NCI-H446 treated with DMSO at 0.1 percent for 48 hours (cell line): ENCODE data around the gene ATRAID.
"Not testable (repeated sequence)": the region's sequence is repeated elsewhere in the genome, so short reads cannot be mapped to it uniquely, and the experiment has no call there.

ENCODE experiments used
- DNase-seq: peaks from one replicate; lab custom pipeline; 2025; lab: John Stamatoyannopoulos, UW

ATRAID gene, protein sequence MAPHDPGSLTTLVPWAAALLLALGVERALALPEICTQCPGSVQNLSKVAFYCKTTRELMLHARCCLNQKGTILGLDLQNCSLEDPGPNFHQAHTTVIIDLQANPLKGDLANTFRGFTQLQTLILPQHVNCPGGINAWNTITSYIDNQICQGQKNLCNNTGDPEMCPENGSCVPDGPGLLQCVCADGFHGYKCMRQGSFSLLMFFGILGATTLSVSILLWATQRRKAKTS

DNA sequence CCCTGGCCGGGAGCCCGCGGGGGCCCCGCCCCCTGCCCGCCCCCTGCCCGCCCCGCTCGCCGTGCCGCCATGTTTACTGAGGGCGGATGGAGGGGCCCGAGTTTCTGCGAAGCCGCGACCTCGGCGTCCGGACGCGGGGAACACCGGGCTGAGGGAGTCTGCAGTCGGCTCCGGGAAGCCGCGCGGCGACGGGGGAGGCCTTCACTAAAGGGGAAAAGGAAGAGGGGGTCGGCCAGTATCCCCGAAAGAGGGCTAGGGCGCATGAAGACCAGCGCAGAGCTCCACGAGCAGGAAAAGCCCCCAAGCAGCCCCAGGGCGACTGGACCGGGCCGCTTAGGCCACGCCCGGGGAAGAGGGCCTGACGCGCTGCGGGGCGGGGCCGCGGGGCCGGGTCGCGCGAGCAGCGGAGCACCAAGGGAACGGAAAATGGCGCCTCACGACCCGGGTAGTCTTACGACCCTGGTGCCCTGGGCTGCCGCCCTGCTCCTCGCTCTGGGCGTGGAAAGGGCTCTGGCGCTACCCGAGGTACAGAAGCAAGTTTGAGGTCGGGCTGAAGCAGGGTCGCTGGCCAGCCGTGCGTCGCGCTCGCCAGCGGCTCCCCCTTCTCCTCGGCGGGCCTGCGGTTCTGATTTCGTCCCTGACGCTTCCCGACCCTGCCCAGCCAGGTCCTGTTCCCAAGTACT lies at the start of gene ATRAID, which contains the start of gene SLC5A6:
Gene ATRAID, plus strand, starts transcription at position 99 of the 683 bp plus-strand sequence. Its CDS starts 328 bp downstream, at position 427.
Gene SLC5A6, minus strand, starts transcription at position 326 of the 683 bp plus-strand sequence. CDS start 4,618 bp downstream, outside the sequence.
- DNase-seq = peak; percentile 72

DNA sequence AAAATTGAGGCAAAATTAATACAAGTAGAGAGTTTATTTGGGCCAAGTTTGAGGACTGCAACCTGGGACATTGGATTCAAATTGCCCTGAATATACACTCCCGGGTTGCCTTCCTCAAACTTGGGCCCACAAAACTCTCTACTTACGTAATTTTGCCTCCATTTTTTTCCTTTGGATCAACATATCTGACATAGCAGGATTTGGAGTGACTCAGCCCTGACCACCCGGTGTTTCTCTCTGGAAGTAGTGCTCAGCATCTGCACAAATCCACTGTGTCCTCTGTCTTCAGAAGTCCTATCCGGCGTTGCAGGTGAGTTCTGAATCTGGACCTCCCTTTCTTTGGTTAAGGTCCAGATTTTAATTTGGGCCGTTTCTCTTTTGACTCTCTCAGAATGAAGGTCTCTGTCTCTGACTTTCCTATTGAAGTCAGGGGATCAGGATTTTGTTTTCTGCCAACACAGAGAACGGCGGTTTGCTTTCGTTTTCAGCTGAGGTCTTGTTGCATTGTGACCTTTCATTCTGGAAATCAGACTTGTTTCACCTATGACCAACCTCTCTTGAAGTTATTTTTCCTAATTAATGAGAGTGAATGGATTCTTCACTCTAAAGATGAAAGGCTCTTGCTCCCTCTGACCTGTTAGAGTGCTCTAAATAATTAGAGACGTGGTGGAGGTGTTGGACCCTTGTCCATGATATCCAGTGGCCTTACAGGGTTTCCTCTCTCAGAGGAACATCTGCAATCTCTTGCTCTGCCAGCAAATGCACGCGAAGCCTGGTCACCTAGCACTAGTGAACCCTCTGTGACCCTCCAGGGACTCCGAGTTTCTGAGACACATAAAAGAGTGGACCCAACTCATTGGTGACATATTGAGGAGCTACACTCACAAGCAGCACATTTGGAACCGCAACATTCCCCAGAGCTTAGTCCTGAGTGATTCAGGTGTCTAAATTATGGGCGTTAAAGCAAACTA lies 49.4 kb upstream of the ATRAID start:
- no peak for DNase-seq

DNA sequence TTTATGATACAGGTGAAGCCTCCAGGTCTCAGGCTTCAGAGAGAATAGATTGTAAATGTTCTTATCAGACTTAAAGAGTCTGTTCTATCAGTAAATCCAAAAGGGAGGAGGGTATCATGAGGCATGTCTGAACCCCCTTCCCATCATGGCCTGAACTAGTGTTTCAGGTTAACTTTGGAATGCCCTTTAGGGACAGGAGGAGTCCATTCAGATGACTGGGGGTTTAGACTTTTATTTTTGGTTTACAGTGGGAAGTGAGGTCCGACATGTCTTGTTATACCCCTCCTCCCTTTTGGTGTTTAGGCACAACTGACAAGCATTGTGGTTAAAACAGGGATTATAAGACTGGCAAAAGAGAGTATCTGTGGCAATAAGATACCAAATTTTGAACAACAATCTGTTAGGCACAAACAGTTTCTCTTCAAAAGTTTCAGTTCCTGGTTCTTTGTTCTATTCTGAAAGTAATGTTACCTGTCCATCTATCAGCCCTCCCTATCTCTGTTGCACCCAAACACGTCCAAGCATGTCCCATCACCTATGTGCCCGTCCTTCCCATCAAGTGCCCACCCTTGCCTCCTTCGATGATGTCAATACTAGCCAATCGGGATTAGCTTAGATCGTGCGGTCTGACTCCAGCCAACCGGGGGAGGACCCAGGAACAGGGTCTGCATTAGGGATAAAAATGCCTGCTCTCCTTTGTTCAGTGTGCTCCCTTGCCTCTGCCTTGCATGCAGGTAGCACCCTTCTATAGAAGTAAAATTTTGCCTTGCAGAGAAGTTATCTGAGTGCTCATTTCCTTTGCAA lies 46.7 kb upstream of the ATRAID start:
- DNase-seq = no peak

DNA sequence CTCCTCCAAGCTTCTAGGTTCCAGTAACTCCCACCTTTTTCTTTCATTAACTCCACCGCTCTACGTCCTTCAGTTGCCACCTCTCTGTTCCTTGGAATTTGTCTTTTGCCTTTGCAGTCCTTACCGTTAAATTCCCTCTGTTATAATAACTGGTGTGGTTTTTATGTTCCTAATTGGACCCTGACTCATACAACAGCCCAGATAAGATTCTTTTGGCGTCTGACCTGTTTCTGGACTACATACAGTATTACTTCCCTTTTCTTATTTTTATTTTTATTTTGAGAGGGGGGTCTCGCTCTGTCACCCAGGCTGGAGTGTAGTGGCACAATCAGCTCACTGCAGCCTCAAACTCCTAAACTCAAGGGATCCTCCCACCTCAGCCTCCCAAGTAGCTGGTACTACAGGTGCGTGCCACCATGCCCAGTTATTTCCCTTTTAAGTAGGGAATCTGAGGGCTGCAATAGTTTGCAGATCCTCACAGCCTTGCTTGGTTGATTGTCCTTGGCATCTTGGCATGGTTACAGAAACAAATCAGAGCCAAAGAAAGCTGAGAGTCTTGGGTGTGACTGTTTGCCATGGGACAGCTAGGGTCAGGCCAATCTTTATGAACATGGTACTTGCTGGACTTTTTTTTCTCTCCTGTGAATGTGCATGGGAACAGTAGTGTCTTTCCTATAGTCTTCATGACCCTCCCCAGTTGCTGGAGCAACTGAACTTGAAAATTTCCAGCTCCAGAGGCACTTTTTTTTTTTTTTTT lies 41.1 kb upstream of the ATRAID start:
- DNase-seq = no peak

DNA sequence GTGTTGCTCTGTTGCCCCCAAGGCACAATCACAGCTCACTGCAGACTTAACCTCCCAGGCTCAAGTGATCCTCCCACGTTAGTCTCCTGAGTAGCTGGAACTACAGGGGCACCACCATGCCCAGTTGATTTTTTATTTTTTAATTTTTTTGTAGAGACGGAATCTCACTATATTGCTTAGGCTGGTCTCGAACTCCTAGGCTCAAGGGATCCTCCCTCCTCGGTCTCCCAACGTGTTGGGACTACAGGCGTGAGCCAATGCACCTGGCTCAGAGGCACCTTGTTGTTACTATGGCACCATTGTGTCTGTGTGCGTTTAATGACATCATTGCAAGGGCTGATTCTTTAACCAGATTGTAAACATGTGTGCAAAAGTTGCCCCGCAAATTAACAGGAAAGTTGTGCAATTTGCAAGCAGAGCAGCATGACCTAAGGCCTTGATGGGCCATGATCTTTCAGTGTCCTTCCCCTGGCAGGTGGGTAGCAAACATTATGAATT lies 40.4 kb upstream of the ATRAID start:
- no peak for DNase-seq

DNA sequence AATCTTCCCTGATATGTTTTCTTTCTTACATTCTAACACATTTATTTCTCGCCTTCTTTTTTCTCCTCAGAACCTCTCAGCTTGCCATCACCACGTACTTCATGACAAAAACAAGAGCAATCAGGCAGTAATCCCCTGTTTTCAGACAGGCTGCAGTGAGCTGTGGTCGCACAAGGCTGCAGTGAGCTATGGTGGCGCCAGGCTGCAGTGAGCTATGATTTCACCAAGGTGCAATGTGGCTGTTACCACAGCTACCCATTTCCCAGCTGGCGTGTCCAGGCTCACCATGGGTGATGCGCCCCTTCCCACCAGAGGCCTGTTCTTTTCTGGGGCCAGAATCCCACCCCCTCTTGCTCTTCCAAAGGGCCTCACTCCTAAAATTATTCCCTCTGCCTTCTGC lies 37.2 kb upstream of the ATRAID start:
- no peak for DNase-seq

DNA sequence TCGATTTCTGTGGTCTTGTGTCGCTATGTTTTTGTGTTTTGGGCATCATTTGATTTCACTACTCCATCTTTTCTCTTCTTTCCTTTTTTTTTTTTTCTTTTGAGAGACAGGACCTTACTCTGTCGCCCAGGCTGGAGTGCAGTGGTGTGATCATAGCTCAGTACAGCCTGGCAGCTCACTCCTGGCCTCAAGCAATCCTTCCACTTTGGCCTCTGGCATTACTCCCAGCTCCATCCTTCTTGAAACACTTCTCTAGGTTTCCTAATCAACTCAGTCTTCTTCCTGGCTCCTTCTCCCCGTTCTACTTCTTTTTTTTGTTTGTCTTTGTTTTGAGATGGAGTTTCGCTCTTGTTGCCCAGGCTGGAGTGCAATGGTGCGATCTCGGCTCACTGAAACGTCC lies 36.5 kb upstream of the ATRAID start:
- no peak for DNase-seq

DNA sequence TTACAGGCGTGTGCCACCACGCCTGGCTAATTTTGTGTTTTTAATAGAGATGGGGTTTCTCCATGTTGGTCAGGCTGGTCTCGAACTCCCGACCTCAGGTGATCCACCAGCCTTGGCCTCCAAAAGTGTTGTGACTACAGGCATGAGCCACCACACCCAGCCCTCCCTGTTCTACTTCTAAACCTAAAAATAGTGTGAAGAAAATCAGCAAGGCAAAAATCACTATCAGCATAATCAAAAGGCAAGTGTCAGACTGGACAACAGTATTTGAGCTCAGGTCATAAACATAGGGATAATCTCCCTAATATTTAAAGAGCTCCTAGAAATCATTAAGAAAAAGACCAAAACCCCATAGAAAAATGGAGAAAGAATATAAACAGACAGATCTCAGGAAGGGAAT lies 36.1 kb upstream of the ATRAID start:
- not testable (repeated sequence) for DNase-seq

DNA sequence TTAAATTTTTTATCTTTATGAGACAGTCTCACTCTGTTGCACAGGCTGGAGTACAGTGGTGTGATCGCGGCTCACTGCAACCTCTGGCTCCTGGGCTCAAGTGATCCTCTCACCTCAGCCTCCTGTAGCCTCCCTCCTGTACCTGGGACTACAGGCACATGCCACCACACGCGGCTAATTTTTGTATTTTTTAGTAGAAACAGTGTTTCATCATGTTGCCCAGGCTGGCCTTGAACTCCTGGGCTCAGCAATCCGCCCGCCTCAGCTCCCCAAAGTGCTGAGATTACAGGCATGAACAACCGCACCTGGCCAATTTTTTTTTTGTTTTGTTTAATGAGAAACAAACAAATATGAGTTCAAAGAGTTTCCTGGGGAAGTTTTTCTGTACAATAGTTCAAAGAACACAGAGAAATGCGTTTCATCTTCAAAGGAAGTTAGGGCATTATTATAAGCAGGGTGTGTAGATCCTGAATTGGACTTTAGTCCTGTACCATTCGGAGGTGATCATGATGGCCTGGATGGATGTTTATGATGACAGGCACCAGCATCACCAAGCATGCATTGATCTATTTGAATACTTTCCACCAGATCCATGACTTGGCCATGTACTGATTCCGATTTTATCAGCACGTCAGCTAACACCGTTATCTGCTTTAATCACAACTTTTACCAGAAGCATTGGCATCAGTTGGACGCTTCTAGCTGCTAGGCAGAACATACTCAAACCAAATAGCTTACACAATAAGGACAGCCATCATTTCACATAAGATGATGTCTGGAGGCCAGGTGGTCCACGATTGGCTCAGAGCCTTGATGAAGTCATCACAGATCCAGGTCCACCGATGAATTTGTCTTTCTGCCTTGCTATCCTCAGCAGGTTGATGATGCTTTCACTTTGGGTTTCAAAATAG lies 34.1 kb upstream of the ATRAID start:
- DNase-seq = no peak

DNA sequence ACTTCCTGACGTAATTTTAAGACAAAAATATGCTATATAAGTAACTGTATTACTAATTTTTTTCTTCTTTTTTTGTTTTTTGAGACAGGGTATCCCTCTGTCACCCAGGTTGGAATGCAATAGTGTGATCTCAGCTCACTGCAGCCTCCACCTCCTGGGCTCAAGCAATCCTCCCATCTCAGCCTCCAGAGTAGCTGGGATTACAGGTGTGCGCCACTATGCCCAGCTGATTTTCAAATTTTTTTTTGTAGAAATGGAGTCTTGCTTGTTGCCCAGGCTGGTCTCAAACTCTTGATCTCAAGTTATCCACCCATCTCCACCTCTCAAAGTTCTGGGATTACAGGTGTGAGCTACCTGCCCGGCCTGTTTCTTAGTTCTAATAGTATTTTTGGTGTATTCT lies 33.4 kb upstream of the ATRAID start:
- no peak for DNase-seq

DNA sequence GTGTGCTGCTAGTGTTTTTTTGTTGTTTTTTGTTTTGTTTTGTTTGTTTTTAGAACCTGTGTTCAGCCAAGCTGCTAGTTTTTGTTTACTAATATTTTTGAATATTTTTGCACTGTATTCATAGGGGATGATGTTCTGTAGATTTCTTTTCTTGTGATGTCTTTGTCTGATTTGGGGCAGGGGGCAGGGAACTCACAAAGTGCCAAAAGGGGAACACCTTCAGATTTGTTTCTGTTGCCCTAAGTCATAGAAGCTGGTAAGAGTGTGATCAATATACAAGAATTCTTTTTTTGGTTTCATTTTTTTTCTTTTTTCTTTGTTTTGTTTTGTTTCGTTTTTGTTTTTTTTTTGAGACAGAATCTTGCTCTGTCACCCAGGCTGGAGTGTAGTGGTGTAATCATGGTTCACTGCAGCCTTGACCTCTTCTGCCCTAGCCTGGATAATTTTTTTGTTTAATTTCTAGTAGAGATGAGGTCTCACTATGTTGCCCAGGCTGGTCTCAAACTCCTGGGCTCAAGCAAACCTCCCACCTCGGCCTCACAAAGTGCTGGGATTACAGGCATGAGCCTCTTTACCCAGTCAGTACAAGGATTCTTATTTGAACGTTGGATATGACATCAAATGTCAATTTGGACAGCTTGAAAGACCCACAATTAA lies 32.4 kb upstream of the ATRAID start:
- DNase-seq = no peak

DNA sequence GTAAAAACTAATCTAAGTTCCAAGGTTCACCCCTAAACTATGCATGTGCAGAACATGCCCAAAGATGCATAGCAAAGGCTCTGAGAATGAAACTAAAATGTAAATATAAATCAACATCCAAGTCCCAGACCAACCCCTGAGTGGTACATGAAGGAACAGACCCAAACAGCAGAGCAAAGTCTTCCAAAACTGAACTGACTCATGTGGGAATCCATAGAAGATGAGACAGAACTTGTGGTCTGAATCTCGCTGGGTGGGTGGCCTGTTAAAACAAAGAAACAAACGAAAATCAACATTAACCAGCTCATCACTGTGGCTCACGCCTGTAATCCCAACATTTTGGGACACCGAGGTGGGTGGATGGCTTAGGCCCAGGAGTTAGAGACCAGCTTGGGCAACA lies 29.5 kb upstream of the ATRAID start:
- no peak for DNase-seq

DNA sequence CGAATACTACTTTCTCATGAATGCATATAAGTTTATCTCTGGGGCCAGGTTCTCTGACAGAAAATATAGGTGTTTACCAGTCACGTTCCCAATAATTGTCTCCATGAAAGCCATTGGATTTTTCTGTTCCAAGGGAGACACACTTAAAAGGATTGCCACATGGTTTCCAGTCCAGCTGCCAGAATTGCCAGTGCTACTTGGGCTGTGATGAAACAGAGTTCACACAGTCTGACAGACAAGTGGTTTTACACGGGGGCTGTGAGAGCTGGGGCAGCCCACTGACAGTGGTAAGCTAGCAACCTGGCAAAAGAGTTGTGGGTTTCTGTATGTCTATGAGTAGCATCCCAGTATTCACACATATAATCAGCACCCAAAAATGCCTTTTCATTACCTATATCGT lies 27.7 kb upstream of the ATRAID start:
- no peak for DNase-seq

DNA sequence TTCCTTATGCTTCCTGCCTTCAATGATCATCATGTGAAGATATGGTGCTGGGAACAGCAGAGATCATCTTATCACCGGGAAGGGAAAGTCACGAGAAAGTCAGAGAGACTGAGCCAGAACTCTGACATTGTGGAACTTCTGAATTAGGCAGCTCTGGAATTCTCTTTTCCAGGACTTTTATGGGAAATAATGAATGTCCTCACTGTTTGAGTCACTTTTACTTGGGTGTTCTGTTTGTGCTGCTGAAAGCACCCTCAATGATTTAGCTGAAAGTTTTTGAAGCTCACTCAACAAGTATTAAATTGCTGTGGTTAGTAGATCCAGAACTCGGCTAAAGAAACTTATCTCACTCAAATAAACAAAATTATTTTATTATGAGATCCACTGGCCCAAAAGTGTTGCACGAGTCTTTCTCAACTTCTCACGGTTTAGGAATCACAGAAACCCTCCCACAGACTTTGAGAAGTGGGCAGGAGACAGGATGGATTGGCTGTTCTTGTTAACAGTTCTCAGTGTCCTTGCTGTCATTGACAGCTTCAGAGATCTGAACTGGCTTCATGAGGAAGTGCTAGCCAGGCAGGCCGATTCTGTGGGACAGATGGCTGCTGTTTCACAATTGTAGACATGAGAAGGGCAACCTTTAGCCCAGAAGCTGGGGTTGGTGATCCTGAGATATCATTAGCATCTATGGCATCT lies 26.4 kb upstream of the ATRAID start:
- DNase-seq = peak; percentile 7

DNA sequence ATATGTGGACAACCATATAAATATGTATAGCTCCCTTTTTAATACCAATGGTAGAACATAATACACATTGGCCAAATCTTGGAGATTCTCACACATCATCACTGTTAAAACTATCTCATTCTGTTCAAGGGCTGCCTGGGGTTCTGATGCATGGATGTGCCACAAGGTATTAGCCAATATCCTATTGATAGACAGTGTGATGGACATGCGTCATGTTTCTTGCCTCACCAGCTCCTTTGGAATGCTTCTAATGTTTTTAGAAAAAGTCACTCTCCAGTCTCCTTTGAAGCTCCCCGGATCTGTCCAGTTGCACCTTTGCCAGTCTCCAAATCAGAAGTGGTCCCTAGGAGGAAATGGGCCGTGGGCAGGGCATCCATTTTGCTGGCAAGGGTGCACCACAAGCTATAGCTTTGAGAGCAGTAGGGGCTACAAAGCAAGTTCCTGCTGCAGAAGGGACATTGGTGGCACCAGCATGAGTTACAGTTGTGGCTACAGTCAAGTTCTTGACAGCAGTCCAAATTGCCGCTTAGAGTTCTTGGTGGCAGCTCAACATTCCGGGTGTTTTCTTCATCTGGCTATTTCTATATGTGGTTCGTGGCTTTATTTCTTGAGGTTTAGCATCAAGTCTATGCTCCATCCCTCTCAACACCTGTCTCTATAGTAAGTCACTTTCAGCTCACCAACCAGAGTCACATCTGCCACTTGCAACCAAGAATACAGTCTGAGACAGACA lies 25.1 kb upstream of the ATRAID start:
- DNase-seq = no peak

DNA sequence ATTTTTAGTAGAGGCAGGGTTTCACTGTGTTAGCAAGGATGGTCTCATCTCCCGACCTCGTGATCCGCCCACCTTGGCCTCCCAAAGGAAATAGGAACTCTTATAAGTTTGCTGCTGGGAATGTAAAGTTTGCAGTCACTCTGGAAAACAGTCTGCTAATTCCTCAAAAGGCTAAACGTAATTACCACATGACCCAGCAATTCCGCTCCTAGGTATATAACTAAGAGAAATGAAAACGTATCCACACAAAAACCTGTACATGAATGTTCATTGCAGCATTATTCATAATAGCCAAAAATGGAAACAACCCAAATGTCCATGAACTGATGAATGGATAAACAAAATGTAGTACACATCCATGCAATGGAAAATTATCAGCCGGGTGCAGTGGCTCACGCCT lies 21.9 kb upstream of the ATRAID start:
- DNase-seq = no peak

DNA sequence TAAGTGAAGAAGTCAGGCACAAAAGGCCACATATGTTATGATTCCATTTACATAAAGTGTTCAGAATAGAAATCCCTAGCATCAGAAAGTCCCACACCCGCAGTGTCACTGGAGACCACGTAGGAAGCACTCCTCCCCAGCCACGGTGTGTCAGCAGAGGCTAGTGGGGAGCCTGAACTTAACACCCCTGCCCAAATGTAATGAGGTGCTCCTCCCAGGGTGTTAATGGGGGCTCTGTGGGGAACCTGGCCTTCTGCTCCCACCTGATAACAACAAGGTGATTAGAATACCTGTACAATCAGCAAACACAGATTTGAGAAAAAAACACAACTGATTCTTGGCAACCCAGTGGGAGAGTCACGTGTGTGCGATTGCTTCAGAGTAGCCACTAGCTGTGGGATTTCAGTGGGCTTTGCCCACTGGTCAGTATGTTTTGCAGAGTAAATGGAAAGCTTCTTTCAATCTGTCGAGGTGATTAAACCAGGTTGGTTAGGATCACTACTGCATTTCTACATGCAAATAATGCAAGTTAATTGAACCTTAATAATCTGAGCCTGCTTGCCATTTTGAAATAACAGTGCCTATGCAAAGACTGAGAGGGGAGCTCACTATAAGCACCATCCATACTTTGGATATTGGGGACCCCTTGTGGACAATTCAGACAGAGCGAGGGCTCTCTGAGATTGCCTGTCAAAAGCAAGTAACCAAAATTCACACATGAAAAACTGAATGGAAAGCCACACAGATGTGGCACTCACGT lies 20.6 kb upstream of the ATRAID start:
- peak; percentile 19 for DNase-seq
